ENCODE results near the gene TRIM46. TPM values are rescaled to one million over a fixed set of nuclear protein-coding genes. Genes with fewer than 3 reads are reported as not detected.
"Not testable (repeated sequence)": the region's sequence is repeated elsewhere in the genome, so short reads cannot be mapped to it uniquely, and the experiment has no call there.

TRIM46 gene
- total RNA-seq, 1 experiment from 2014 or later, result 4.1 TPM

- Histone ChIP-seq H3K36me3 (ENCODE audit: low read depth, low read length) (peaks cover 8% of the 10 kb centered on the region; the same call in 1 of the 2 replicates), H3K27me3 (ENCODE audit: low read length) (no peaks in the 10 kb centered on the region), H3K79me2 (ENCODE audit: low read length) (peaks cover 14% of the 10 kb centered on the region), H3F3A (ENCODE audit: low read length, unreplicated experiment) (no peaks in the 10 kb centered on the region), H3K9ac (ENCODE audit: low read length) (peak overlapping the region; percentile 34; the same call in 1 of the 2 replicates), H3K27ac (ENCODE audit: low read length) (peak overlapping the region; percentile 19), H3K4me2 (ENCODE audit: low read length) (peak overlapping the region; percentile 93), H3K9me2 (replicated peaks; ENCODE audit: low read length) (no peaks in the 10 kb centered on the region), H3K4me1 (ENCODE audit: insufficient read depth, low read length) (peaks cover 12% of the 10 kb centered on the region; the same call in 1 of the 2 replicates), H3K4me3 (ENCODE audit: low read length) (peak overlapping the region; percentile 67), H2AFZ (ENCODE audit: low read length) (peak overlapping the region; percentile 88), H4K20me1 (ENCODE audit: low read length) (no peaks in the 10 kb centered on the region), H3K9me3 (ENCODE audit: low read length) (no peaks in the 10 kb centered on the region)
- ChIA-PET CTCF (interaction anchor here (0.5 to 2.7 kb wide), 13 partner anchors 13 to 124 kb away, joined by 3 to 57 read pairs (median 5); no protein-coding TSS in a partner anchor), POLR2A (ENCODE audit: unreplicated experiment) (interaction anchor here (0.6 kb wide), 1 partner anchor 32 kb away, joined by 4 read pairs; no protein-coding TSS in a partner anchor)
- TF ChIP-seq EZH2phosphoT487 (IDR thresholded peaks at IDR 0.05; ENCODE audit: borderline replicate concordance, low read length), result no peak
- TF ChIP-seq, protein P1, sequence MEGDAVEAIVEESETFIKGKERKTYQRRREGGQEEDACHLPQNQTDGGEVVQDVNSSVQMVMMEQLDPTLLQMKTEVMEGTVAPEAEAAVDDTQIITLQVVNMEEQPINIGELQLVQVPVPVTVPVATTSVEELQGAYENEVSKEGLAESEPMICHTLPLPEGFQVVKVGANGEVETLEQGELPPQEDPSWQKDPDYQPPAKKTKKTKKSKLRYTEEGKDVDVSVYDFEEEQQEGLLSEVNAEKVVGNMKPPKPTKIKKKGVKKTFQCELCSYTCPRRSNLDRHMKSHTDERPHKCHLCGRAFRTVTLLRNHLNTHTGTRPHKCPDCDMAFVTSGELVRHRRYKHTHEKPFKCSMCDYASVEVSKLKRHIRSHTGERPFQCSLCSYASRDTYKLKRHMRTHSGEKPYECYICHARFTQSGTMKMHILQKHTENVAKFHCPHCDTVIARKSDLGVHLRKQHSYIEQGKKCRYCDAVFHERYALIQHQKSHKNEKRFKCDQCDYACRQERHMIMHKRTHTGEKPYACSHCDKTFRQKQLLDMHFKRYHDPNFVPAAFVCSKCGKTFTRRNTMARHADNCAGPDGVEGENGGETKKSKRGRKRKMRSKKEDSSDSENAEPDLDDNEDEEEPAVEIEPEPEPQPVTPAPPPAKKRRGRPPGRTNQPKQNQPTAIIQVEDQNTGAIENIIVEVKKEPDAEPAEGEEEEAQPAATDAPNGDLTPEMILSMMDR (conservative IDR thresholded peaks at IDR 0.05; ENCODE audit: low read depth, low read length), result peak; percentile 99
- BruUV-seq (replicated peaks), result no TSS peak
- DNase-seq (peak; percentile 94), ATAC-seq (peak; percentile 86)
- intact Hi-C loops (cut with micrococcal nuclease), result loop anchor here (1.0 kb wide), 2 partner anchors 32 to 76 kb away; partner anchors contain the start of gene SLC50A1
Measured at GRCh38 chr1:155167166-155168104, 6.2 kb upstream of the TRIM46 start.

DNA sequence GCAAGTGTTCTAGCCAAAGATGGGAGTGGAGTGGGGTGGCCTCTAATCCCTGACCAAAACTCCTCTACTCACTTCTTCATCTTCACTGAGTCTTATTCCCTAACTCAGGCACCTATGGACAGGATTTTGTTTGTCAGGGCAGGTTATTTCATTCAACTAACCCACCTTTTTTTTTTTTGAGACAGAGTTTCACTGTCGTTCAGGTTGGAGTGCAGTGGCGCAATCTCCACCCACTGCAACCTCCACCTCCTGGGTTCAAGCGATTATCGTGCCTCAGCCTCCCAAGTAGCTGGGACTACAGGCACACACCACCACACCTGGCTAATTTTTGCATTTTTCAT lies 5.6 kb upstream of the TRIM46 start:
- peak overlapping the region; percentile 93 for H3K4me2 ChIP-seq (ENCODE audit: low read length)
- intact Hi-C loops (cut with micrococcal nuclease), result not testable (repeated sequence)

GRCh38 chr1:155168456-155169210 lies 5.0 kb upstream of the TRIM46 start:
- Histone ChIP-seq H3K27ac (ENCODE audit: low read length) (no peak overlapping the region), H3K27me3 (ENCODE audit: low read length) (no peaks in the 10 kb centered on the region), H3K9me3 (ENCODE audit: low read length) (no peaks in the 10 kb centered on the region), H3K36me3 (ENCODE audit: low read depth, low read length) (peaks cover 8% of the 10 kb centered on the region; the same call in 1 of the 2 replicates), H3K9ac (ENCODE audit: low read length) (no peak overlapping the region), H3K4me2 (ENCODE audit: low read length) (no peak overlapping the region), H3K4me3 (ENCODE audit: low read length) (no peak overlapping the region), H3K4me1 (ENCODE audit: insufficient read depth, low read length) (peaks cover 16% of the 10 kb centered on the region; the same call in 1 of the 2 replicates), H3F3A (ENCODE audit: low read length, unreplicated experiment) (no peaks in the 10 kb centered on the region), H4K20me1 (ENCODE audit: low read length) (no peaks in the 10 kb centered on the region), H3K79me2 (ENCODE audit: low read length) (peaks cover 20% of the 10 kb centered on the region), H3K9me2 (replicated peaks; ENCODE audit: low read length) (no peaks in the 10 kb centered on the region), H2AFZ (ENCODE audit: low read length) (no peak overlapping the region)
- ATAC-seq (no peak), DNase-seq (no peak)
- intact Hi-C loops (cut with micrococcal nuclease), result no loop called here
- ChIA-PET POLR2A (ENCODE audit: unreplicated experiment) (no interaction called here), CTCF (interaction anchor here (1.0 to 2.7 kb wide), 7 partner anchors 32 to 83 kb away, joined by 4 to 57 read pairs (median 5); no protein-coding TSS in a partner anchor)
- TF ChIP-seq, protein P1 (conservative IDR thresholded peaks at IDR 0.05; ENCODE audit: low read depth, low read length), result no peak
- TF ChIP-seq EZH2phosphoT487 (IDR thresholded peaks at IDR 0.05; ENCODE audit: borderline replicate concordance, low read length) (no peak), EZH2 (IDR thresholded peaks at IDR 0.05; ENCODE audit: low read length, unreplicated experiment) (no peak)
- no TSS peak for BruUV-seq (replicated peaks)

More for the DNA sequence above, 5.6 kb upstream of the TRIM46 start:
- BruUV-seq (replicated peaks); H3K27me3 ChIP-seq (ENCODE audit: low read length); H3K9ac ChIP-seq (ENCODE audit: low read length); H3K4me3 ChIP-seq (ENCODE audit: low read length); POLR2A ChIA-PET (ENCODE audit: unreplicated experiment); DNase-seq; H2AFZ ChIP-seq (ENCODE audit: low read length); H3K9me2 ChIP-seq (replicated peaks; ENCODE audit: low read length); H3F3A ChIP-seq (ENCODE audit: low read length, unreplicated experiment); H4K20me1 ChIP-seq (ENCODE audit: low read length); H3K36me3 ChIP-seq (ENCODE audit: low read depth, low read length); H3K9me3 ChIP-seq (ENCODE audit: low read length); ATAC-seq; H3K27ac ChIP-seq (ENCODE audit: low read length): not testable (repeated sequence)
- CTCF ChIA-PET, result interaction anchor here (0.7 to 2.7 kb wide), 8 partner anchors 31 to 124 kb away, joined by 3 to 57 read pairs (median 5); no protein-coding TSS in a partner anchor
- H3K4me1 ChIP-seq (ENCODE audit: insufficient read depth, low read length), result peaks cover 12% of the 10 kb centered on the region; the same call in 1 of the 2 replicates
- H3K79me2 ChIP-seq (ENCODE audit: low read length), result peaks cover 20% of the 10 kb centered on the region

Measured in PC-3 (cell line).